ENCODE measurements around the gene ATP10B. TPM values are rescaled to one million over a fixed set of nuclear protein-coding genes. Genes with fewer than 3 reads are reported as not detected.

The ATP10B gene
- total RNA-seq, 2 donors from 2014 or later: 162 to 232 TPM

GRCh38 chr5:160514866-160515265 lies 337.1 kb downstream of the ATP10B start:
- intact Hi-C loops (cut with DNase I): no loop called here
- H3K4me3 ChIP-seq: no peak overlapping the region
- no peak for TF ChIP-seq CTCF (IDR thresholded peaks at IDR 0.05)
- H3K4me1 ChIP-seq: no peaks in the 10 kb centered on the region
- no peaks in the 10 kb centered on the region for H3K9me3 ChIP-seq
- H3K27ac ChIP-seq: no peak overlapping the region
- no peak overlapping the region for H3K9ac ChIP-seq (ENCODE audit: low read depth in 2 of 2, low read length in 2 of 2)
- no peaks in the 10 kb centered on the region for H3K27me3 ChIP-seq
- DNase-seq: no peak
- H3K36me3 ChIP-seq: no peaks in the 10 kb centered on the region

GRCh38 chr5:160514191-160514590 lies 337.8 kb downstream of the ATP10B start:
- Histone ChIP-seq H3K4me3 (no peak overlapping the region), H3K4me1 (no peaks in the 10 kb centered on the region), H3K36me3 (no peaks in the 10 kb centered on the region), H3K27me3 (no peaks in the 10 kb centered on the region), H3K27ac (no peak overlapping the region), H3K9me3 (no peaks in the 10 kb centered on the region), H3K9ac (ENCODE audit: low read depth in 2 of 2, low read length in 2 of 2) (no peak overlapping the region)
- DNase-seq: no peak
- intact Hi-C loops (cut with DNase I): no loop called here
- no peak for TF ChIP-seq CTCF (IDR thresholded peaks at IDR 0.05)

GRCh38 chr5:160513485-160513884 lies 338.5 kb downstream of the ATP10B start:
- DNase-seq: no peak
- intact Hi-C loops (cut with DNase I): no loop called here

More at GRCh38 chr5:160513485-160513884, 338.5 kb downstream of the ATP10B start:
- Histone ChIP-seq H3K4me3 (no peak overlapping the region), H3K9me3 (no peaks in the 10 kb centered on the region), H3K27ac (no peak overlapping the region), H3K36me3 (no peaks in the 10 kb centered on the region), H3K27me3 (no peaks in the 10 kb centered on the region), H3K4me1 (no peaks in the 10 kb centered on the region), H3K9ac (ENCODE audit: low read depth in 2 of 2, low read length in 2 of 2) (no peak overlapping the region)
- TF ChIP-seq CTCF (IDR thresholded peaks at IDR 0.05): no peak
